Progenitor cell of endocrine pancreas (in vitro differentiated cells): ENCODE results near the gene SMIM26. TPM values are rescaled to one million over a fixed set of nuclear protein-coding genes. Genes with fewer than 3 reads are reported as not detected.

Source experiments
- DNase-seq: peaks from one replicate; pipeline ENCODE4 v3.0.0; 2021; ENCODE audit warnings: low spot score; ENCODE audit not compliant: unreplicated experiment
- H3K27ac Mint-ChIP-seq: 2 replicates; pipeline ENCODE4 v1.8.0; 2021; ENCODE audit warnings: mild to moderate bottlenecking, moderate library complexity, mixed read lengths
- H3K27me3 Mint-ChIP-seq: 2 replicates; pipeline ENCODE4 v1.8.0; 2021; ENCODE audit warnings: mixed read lengths
- H3K36me3 Mint-ChIP-seq: 2 replicates; pipeline ENCODE4 v1.8.0; 2022; ENCODE audit warnings: mixed read lengths; ENCODE audit not compliant: insufficient read depth
- H3K4me1 Mint-ChIP-seq: 2 replicates; pipeline ENCODE4 v1.8.0; 2021; ENCODE audit warnings: low read depth, mixed read lengths
- H3K4me3 Mint-ChIP-seq: 2 replicates; pipeline ENCODE4 v1.8.0; 2021; ENCODE audit warnings: low read depth, mild to moderate bottlenecking, moderate library complexity, mixed read lengths
- H3K9me3 Mint-ChIP-seq: 2 replicates; pipeline ENCODE4 v1.8.0; 2021; ENCODE audit warnings: low read depth, mixed read lengths
- CTCF ChIP-seq: fragments of 200-600 bp; sonication (generic); IDR thresholded peaks from one replicate; pipeline ENCODE4 v1.5.0; 2021; ENCODE audit warnings: antibody characterized with exemption, mild to moderate bottlenecking; ENCODE audit not compliant: unreplicated experiment
- total RNA-seq: library from RNA; stranded (reverse); gene quantifications from 2 replicates; pipeline ENCODE4 v1.2.1, GENCODE V29; 2021

SMIM26 gene
- total RNA-seq, 1 donor from 2014 or later = 61.0 TPM

GRCh38 chr20:18537651-18538050 lies 29.6 kb upstream of the SMIM26 start:
- Mint-ChIP-seq H3K27ac (no peak overlapping the region), H3K36me3 (peaks cover 42% of the 10 kb centered on the region), H3K4me3 (no peak overlapping the region), H3K27me3 (no peaks in the 10 kb centered on the region), H3K4me1 (no peaks in the 10 kb centered on the region), H3K9me3 (no peaks in the 10 kb centered on the region)
- TF ChIP-seq CTCF = no peak
- no peak for DNase-seq

GRCh38 chr20:18541741-18542140 lies 25.5 kb upstream of the SMIM26 start:
- H3K36me3 Mint-ChIP-seq = peaks cover 35% of the 10 kb centered on the region
- H3K9me3 Mint-ChIP-seq = no peaks in the 10 kb centered on the region
- no peaks in the 10 kb centered on the region for H3K27me3 Mint-ChIP-seq
- H3K27ac Mint-ChIP-seq = no peak overlapping the region
- H3K4me1 Mint-ChIP-seq = peaks cover 4% of the 10 kb centered on the region
- TF ChIP-seq CTCF = no peak
- no peak for DNase-seq
- no peak overlapping the region for H3K4me3 Mint-ChIP-seq

- Mint-ChIP-seq H3K4me3 (no peak overlapping the region), H3K27me3 (no peaks in the 10 kb centered on the region), H3K36me3 (peaks cover 29% of the 10 kb centered on the region), H3K9me3 (no peaks in the 10 kb centered on the region), H3K4me1 (peaks cover 4% of the 10 kb centered on the region), H3K27ac (no peak overlapping the region)
- TF ChIP-seq CTCF = no peak
- no peak for DNase-seq
Measured at GRCh38 chr20:18543216-18543615, 24.0 kb upstream of the SMIM26 start.

GRCh38 chr20:18543932-18544331 lies 23.3 kb upstream of the SMIM26 start:
- peaks cover 33% of the 10 kb centered on the region for H3K36me3 Mint-ChIP-seq
- no peak for TF ChIP-seq CTCF
- peaks cover 4% of the 10 kb centered on the region for H3K4me1 Mint-ChIP-seq
- DNase-seq = no peak
- no peak overlapping the region for H3K4me3 Mint-ChIP-seq
- no peaks in the 10 kb centered on the region for H3K27me3 Mint-ChIP-seq
- H3K27ac Mint-ChIP-seq = no peak overlapping the region
- H3K9me3 Mint-ChIP-seq = no peaks in the 10 kb centered on the region

- H3K4me3 Mint-ChIP-seq = no peak overlapping the region
- H3K27me3 Mint-ChIP-seq = no peaks in the 10 kb centered on the region
- no peak for DNase-seq
- no peak overlapping the region for H3K27ac Mint-ChIP-seq
- H3K36me3 Mint-ChIP-seq = peaks cover 28% of the 10 kb centered on the region
- peaks cover 4% of the 10 kb centered on the region for H3K4me1 Mint-ChIP-seq
- H3K9me3 Mint-ChIP-seq = no peaks in the 10 kb centered on the region
- TF ChIP-seq CTCF = no peak
Measured at GRCh38 chr20:18545566-18545965, 21.7 kb upstream of the SMIM26 start.
